Urothelium cell line (cell line): Measurements from ENCODE around the gene CLECL1.
"Not testable (repeated sequence)": the region's sequence is repeated elsewhere in the genome, so short reads cannot be mapped to it uniquely, and the experiment has no call there.

Experiments used
- DNase-seq: peaks from one replicate; pipeline ENCODE4 v3.0.0; 2011; ENCODE audit warnings: low spot score, mixed read lengths
- FAIRE-seq: peaks from 2 replicates; lab custom pipeline; 2011; peaks lifted over from hg19 to GRCh38; lab: Jason Lieb, UNC

The CLECL1 gene

DNA sequence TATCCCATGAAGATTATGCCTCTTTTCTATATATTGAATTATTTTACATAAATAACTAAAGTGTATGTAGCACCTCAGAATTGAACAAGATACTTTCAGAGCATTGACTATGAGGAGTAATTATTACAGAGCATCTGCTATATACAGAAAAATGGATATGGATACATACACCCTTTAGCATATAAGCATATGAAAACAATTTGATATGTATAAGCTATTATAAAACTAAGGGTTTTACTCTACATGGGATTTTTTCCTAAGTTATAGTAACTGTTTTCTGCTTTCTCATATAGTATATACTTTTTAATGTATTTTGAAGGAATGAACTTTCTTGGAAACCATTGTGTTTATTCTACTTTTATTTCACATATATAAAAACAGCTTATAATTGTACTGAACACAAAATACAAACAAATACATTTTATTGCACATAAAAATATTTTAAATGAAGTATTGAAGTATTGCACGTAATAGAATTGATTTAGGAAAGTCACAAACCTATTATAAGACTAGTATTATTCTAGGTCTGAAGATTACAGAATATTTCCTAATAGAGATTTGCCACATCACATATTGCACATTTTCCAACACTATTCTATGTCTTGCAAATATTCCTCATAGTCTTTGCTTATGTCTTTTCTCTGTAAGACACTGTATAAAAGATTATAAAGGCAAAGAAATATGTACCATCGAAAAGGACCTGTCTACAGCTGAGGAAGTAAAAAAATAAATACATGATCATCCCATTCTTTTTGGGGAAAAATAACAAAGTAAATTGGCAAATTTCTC, 19.4 kb upstream of the CLECL1 start:
- FAIRE-seq (no peak), DNase-seq (no peak)

DNA sequence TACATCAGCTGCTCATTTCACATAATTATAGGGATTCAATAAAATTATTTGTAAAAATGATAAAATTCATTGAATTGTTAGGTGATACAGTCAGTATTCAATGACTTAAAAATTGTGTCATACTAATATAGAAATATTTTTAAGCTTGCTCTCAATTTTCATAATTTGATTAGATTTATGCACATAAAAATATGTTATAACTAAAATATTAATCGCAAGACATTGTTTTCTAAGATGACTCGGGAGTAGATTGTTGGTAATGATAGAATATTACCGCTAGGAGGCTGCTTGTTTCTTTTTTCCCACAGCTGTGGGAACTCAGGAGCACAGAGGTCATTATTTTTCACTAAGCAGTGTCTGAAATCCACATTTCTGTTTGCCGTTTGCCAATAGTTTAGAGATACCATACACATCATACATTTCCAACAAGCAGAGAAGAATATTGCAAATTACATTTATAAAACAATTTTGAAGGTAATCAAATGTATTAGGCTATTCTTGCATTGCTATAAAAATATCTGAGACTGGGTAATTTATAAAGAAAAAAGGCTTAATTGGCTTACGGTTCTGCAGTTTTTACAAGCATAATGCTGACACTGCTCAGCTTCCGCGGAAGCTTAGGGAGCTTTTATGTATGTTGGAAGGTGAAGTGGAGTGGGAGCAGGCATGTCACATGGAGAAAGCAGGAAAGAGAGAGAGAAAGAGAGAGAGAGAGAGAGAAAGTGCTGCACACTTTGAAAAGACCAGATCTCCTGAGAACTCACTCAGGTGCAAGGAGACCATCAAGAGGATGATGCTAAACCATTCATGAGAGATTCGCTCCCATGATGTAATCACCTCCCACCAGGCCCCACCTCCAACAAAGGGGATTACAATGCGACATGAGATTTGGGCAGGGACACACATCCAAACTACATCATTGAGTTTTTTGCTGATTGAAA, 18.6 kb upstream of the CLECL1 start:
- FAIRE-seq (peak; percentile 46), DNase-seq (peak; percentile 63)

DNA sequence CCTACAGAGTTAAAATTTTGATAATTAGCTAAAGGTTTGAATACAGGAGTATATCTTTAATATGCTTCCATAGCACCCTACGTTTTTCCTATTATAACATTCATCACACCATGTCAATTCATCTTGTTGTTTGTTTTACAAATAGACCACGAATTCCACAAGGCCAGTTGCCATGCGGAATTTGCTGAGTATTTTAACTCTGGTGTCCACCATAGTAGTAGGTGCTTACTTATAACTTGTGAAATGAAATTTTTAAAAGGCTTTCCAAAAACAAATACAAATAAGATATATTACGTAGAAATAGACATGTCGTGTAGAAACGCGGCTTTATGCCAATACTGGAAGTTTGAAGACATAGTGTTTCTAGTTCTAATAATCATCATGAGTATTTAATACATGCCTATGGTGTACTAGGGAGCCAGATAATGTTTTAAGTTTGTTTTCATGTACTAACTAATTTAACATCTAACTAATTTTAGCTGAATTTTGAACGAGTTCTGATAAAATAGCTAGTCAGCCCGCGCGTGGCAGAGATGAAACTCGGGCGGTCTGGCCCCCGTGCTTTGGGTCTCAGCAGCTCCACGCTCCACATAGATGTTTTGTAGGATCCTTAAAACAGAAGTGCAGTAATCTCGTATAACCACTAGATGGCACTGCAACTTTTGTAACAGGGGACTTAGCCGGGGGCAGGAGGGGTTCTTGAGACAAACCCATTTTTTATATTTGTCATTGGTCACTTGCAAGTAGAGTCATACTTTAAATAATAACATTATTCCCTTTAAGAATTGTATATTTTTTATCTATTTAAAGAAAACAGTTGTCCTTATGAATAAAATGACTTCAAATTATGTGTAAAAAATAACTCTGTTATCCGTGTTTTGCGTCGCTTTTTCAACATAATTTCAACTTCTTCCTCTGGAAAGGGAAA, 17.6 kb upstream of the CLECL1 start:
- FAIRE-seq: peak; percentile 90

DNA sequence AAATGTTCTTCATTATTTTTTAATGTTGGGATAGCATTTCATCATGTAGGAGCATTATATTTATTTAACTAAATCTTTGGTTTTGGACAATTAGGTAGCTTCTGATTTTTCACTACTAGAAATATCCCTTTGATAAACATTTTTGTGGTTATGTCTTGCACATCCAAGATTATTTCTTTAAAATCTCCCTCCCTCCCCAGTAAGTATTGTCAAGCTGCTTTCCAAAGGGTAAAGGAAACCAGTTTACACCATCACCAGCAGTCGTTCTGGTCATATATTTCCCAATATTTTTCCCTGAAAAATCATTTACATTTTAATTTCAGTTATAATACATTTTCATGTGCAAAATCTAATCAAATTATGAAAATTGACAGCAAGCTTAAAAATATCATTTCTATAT, 16.7 kb upstream of the CLECL1 start:
- no peak for FAIRE-seq
- no peak for DNase-seq

More for the DNA sequence above, 17.6 kb upstream of the CLECL1 start:
- DNase-seq: peak; percentile 78

GRCh38 chr12:9745199-9745598, 12.3 kb upstream of the CLECL1 start:
- DNase-seq: no peak
- FAIRE-seq: no peak

GRCh38 chr12:9742661-9743060, 9.8 kb upstream of the CLECL1 start:
- DNase-seq (no peak), FAIRE-seq (no peak)

GRCh38 chr12:9741726-9742125, 8.8 kb upstream of the CLECL1 start:
- FAIRE-seq (no peak), DNase-seq (no peak)

DNA sequence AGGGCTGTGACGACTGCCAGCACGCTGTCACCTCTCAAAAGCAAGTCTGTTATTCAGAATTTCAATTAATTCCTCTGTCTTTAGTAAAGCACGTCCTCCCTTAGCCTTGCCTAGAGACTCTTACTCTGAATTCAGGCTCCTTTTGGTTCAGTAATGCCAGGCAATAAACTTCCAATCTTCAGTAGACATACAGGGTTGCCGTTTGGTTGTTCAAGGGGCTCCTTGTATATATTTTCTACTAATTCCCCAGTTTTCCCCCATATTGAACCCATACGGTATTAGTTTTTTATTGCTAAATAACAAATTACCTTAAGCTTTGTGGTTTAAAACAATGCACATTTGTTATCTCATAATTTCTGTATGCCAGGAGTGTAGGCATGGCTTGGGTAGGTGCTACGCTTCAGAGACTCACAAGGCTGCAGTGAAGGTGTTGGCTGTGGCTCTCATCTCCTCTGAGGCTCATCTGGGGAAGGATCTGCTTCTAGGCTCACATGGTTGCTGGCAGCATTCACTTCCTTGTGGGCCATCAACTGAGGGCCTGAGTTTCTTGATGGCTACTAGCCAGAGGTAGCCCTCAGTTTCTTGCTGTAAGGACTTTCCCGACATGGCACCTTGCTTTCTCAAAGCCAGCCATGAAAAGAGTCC, 7.3 kb upstream of the CLECL1 start:
- DNase-seq (no peak), FAIRE-seq (peak; percentile 50)

GRCh38 chr12:9739404-9740105, 6.7 kb upstream of the CLECL1 start:
- not testable (repeated sequence) for FAIRE-seq, DNase-seq

DNA sequence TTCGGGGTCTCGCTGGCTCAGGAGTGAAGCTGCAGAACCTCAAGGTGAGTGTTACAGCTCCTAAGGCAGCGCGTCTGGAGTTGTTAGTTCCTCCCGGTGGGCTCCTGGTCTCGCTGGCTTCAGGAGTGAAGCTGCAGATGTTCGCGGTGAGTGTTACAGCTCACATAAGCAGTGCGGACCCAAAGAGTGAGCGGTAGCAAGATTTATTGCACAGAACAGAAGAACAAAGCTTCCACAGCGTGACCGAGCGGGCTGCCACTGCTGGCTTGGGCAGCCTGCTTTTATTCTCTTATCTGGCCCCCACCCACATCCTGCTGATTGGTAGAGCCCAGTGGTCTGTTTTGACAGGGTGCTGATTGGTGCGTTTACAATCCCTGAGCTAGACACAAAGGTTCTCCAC, 6.0 kb upstream of the CLECL1 start:
- FAIRE-seq, DNase-seq: not testable (repeated sequence)

GRCh38 chr12:9736936-9737705, 4.2 kb upstream of the CLECL1 start:
- FAIRE-seq: peak; percentile 13

GRCh38 chr12:9735601-9736000, 2.7 kb upstream of the CLECL1 start:
- DNase-seq: no peak
- no peak for FAIRE-seq

More at GRCh38 chr12:9736936-9737705, 4.2 kb upstream of the CLECL1 start:
- DNase-seq: no peak

DNA sequence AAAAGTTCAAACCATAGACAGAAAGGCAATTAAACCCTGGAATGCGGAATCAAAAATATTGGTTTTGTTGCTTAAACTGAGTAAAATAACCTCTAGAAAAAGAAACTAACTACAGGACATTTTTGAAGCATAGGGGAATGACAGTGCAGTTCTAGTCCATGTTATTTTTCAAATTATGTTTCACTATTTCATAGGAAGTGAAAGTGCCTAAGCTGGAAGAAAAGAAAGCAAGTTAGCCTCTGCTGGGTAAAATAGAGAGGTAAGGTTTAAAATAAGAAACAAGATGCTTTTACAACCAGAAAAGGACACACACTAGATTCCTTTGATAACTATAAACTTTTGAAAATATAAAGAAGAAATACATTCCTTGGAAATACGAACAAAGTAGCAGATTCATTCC, 1.1 kb downstream of the CLECL1 start:
- DNase-seq: no peak
- no peak for FAIRE-seq

GRCh38 chr12:9731393-9731792, 1.5 kb downstream of the CLECL1 start:
- DNase-seq (no peak), FAIRE-seq (no peak)

DNA sequence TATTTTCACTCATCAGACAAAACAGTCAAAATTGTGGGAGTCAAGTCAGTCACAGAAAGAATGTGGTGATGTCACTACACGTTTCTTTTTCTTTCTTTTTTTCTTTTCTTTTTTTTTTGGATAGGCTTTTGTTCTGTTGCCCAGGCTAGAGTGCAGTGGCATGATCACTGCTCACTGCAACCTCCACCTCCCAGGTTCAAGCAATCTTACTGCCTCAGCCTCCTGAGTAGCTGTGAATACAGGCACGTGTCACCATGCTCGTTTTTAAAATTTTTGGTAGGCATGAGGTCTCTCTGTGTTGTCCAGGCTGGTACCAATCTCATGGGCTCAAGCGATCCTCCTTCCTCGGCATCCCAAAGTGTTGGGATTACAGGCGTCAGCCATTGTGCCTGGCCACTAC, 2.3 kb downstream of the CLECL1 start:
- FAIRE-seq (peak; percentile 63), DNase-seq (no peak)

GRCh38 chr12:9730011-9730410, 2.9 kb downstream of the CLECL1 start:
- no peak for FAIRE-seq

DNA sequence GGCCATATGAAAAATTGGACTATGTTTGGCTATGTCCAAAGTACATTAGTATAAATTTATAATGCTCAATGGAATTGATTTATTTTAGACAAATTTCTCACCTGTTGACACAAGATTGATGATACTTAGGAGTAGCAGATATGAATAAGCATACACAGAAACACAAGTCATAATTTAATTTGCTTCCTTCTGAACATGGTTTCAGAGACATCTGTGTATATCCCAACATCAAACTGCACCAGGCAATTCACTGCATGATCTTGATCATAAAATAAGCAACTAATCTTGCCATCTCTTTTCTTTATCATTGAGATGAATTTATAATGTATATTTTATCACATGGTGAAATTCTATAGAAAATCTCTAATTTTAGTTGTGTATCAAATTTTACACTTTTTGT, 3.8 kb downstream of the CLECL1 start:
- DNase-seq (no peak), FAIRE-seq (no peak)

More at GRCh38 chr12:9730011-9730410, 2.9 kb downstream of the CLECL1 start:
- no peak for DNase-seq

GRCh38 chr12:9727813-9728212, 5.1 kb downstream of the CLECL1 start:
- no peak for FAIRE-seq
- no peak for DNase-seq
